ENCODE measurements around the gene MYO9B. TPM values are rescaled to one million over a fixed set of nuclear protein-coding genes. Genes with fewer than 3 reads are reported as not detected.

Gene MYO9B
- total and polyA plus RNA-seq, 12 donors = 19.9 to 55.2 (median 27.9) TPM

- Histone ChIP-seq H3K27me3 (no peaks in the 10 kb centered on the region), H3K36me3 (peaks cover 0 to 27% (median 0%) of the 10 kb centered on the region in 9 donors), H3K4me1 (peaks cover 4 to 30% (median 17%) of the 10 kb centered on the region in 9 donors), H3K27ac (no peak overlapping the region), H3K9me3 (no peaks in the 10 kb centered on the region), H3K4me3 (no peak overlapping the region)
- WGBS, 2 donors = 75 to 89% methylated on average over 12 of the region's 12 CpGs
- no peak for TF ChIP-seq CTCF (IDR thresholded peaks at IDR 0.05)
- intact Hi-C loops (cut with DNase I) = loop anchor here in 1 of 10 donors (5.0 kb wide), 1 partner anchor 52 kb away; the partner anchor contains the start of genes HAUS8 and MYO9B
- ATAC-seq (no peak), DNase-seq (no peak)
These were observed 53.8 kb downstream of the MYO9B start for GRCh38 chr19:17129377-17129776.

- WGBS, 2 donors = 5 to 7% methylated on average over 30 of the region's 30 CpGs
- no peaks in the 10 kb centered on the region for H3K9me3 ChIP-seq
- ATAC-seq (peak; percentile 92 to 96 (median 94)), DNase-seq (peak; percentile 92 to 97)
- peaks cover 15 to 53% (median 43%) of the 10 kb centered on the region in 9 donors for H3K4me1 ChIP-seq
- peak; percentile 10 to 76 (median 42) for TF ChIP-seq CTCF (IDR thresholded peaks at IDR 0.05)
- peak overlapping the region; percentile 85 to 99 (median 90) for H3K27ac ChIP-seq
- peak overlapping the region in 8 of 10 donors; percentile 1 to 49 (median 28) for H3K4me3 ChIP-seq
- H3K27me3 ChIP-seq = no peaks in the 10 kb centered on the region
- intact Hi-C loops (cut with DNase I) = loop anchor here in 7 of 10 donors (1.0 to 10.0 kb wide), 6 partner anchors 38 to 60 kb away; partner anchors contain the start of genes HAUS8 (in 3 of the 7) and MYO9B (in 3 of the 7)
- H3K36me3 ChIP-seq = no peaks in the 10 kb centered on the region
These were observed 59.6 kb downstream of the MYO9B start for GRCh38 chr19:17135001-17135853.

- H3K27me3 ChIP-seq = no peaks in the 10 kb centered on the region
- no peaks in the 10 kb centered on the region for H3K9me3 ChIP-seq
- TF ChIP-seq CTCF (IDR thresholded peaks at IDR 0.05) = no peak
- H3K27ac ChIP-seq = peak overlapping the region; percentile 85 to 99 (median 90)
- H3K4me1 ChIP-seq = peaks cover 15 to 53% (median 43%) of the 10 kb centered on the region in 9 donors
- peaks cover 0 to under 1% (median 0%) of the 10 kb centered on the region in 9 donors for H3K36me3 ChIP-seq
- WGBS, 2 donors = 38% methylated on average over 9 of the region's 9 CpGs
- peak in 6 of 8 donors; percentile 6 to 32 (median 18) for ATAC-seq
- intact Hi-C loops (cut with DNase I) = loop anchor here in 4 of 10 donors (5.0 to 10.0 kb wide), 3 partner anchors 39 to 59 kb away; partner anchors contain the start of genes HAUS8 (in 2 of the 4) and MYO9B (in 2 of the 4)
- no peak for DNase-seq
- peak overlapping the region in 7 of 10 donors; percentile 1 to 49 (median 31) for H3K4me3 ChIP-seq
These were observed 60.4 kb downstream of the MYO9B start for GRCh38 chr19:17136021-17136420.

- TF ChIP-seq CTCF (IDR thresholded peaks at IDR 0.05) = no peak
- 82 to 88% methylated on average over 11 of the region's 11 CpGs for WGBS, 2 donors
- intact Hi-C loops (cut with DNase I) = loop anchor here in 4 of 10 donors (5.0 to 10.0 kb wide), 3 partner anchors 39 to 59 kb away; partner anchors contain the start of genes HAUS8 (in 2 of the 4) and MYO9B (in 2 of the 4)
- Histone ChIP-seq H3K4me1 (peaks cover 15 to 53% (median 43%) of the 10 kb centered on the region in 9 donors), H3K27ac (peak overlapping the region; percentile 85 to 99 (median 90)), H3K27me3 (no peaks in the 10 kb centered on the region), H3K9me3 (no peaks in the 10 kb centered on the region), H3K36me3 (peaks cover 0 to 7% (median 0%) of the 10 kb centered on the region in 9 donors), H3K4me3 (no peak overlapping the region)
- DNase-seq = no peak
- ATAC-seq = no peak
These were observed 61.0 kb downstream of the MYO9B start for GRCh38 chr19:17136617-17137016.
